ENCODE data around the gene EIF4A3. TPM values are rescaled to one million over a fixed set of nuclear protein-coding genes. Genes with fewer than 3 reads are reported as not detected.

EIF4A3 gene
- total RNA-seq, 4 donors from 2014 or later: 31.0 to 61.0 (median 39.8) TPM

DNA sequence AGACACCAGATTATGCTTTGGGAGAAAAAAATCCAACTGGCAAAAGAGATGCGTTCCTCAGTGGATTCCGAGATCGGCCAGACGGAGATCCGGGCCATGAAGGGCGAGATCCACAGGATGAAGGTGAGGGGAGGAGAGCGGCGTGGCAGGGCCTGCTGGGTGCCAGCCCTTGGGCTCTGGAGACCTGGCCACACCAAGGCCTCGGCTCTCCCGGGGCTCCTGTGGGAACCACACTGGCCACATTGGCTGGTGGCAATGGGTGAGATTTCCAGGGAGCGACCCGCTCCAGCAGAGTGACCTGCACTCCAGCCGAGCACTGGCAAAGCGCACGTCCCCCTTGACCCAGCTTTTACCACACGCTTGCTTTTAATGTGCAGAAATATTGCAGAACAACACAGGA is 57.2 kb downstream of the EIF4A3 start:
- H3K36me3 ChIP-seq: peaks cover 0 to 17% (median 4%) of the 10 kb centered on the region in 4 donors
- no peak for DNase-seq (ENCODE audit: extremely low spot score)
- WGBS: over 99% methylated on average over 14 of the region's 16 CpGs
- no peaks in the 10 kb centered on the region for H3K4me1 ChIP-seq
- no peaks in the 10 kb centered on the region for H3K9me3 ChIP-seq
- intact Hi-C loops (cut with DNase I): no loop called here
- H3K4me3 ChIP-seq: no peak overlapping the region
- no peak overlapping the region for H3K27ac ChIP-seq (replicated peaks in 1 of 4)
- no peaks in the 10 kb centered on the region for H3K27me3 ChIP-seq
- TF ChIP-seq EP300 (IDR thresholded peaks at IDR 0.05) (no peak), CTCF (IDR thresholded peaks at IDR 0.05) (no peak), POLR2A (IDR thresholded peaks at IDR 0.05; ENCODE audit: low read depth) (no peak), POLR2AphosphoS5 (IDR thresholded peaks at IDR 0.05) (no peak)

- H3K36me3 ChIP-seq: peaks cover 0 to 17% (median 4%) of the 10 kb centered on the region in 4 donors
- WGBS: 90% methylated on average over 29 of the region's 34 CpGs
- TF ChIP-seq POLR2A (IDR thresholded peaks at IDR 0.05; ENCODE audit: low read depth) (no peak), POLR2AphosphoS5 (IDR thresholded peaks at IDR 0.05) (no peak), EP300 (IDR thresholded peaks at IDR 0.05) (no peak), CTCF (IDR thresholded peaks at IDR 0.05) (no peak)
- H3K9me3 ChIP-seq: no peaks in the 10 kb centered on the region
- no peaks in the 10 kb centered on the region for H3K27me3 ChIP-seq
- H3K4me3 ChIP-seq: no peak overlapping the region
- H3K27ac ChIP-seq (replicated peaks in 1 of 4): no peak overlapping the region
- intact Hi-C loops (cut with DNase I): no loop called here
- H3K4me1 ChIP-seq: peaks cover 3 to 5% (median 5%) of the 10 kb centered on the region in 4 donors
- no peak for DNase-seq (ENCODE audit: extremely low spot score)
These were observed 59.3 kb downstream of the EIF4A3 start for GRCh38 chr17:80087346-80088265.

- no peaks in the 10 kb centered on the region for H3K9me3 ChIP-seq
- TF ChIP-seq CTCF (IDR thresholded peaks at IDR 0.05): no peak
- no peak for TF ChIP-seq POLR2AphosphoS5 (IDR thresholded peaks at IDR 0.05)
- no peak for TF ChIP-seq EP300 (IDR thresholded peaks at IDR 0.05)
- peaks cover 0 to 21% (median 4%) of the 10 kb centered on the region in 4 donors for H3K36me3 ChIP-seq
- WGBS: 90% methylated on average over 5 of the region's 11 CpGs
- H3K27ac ChIP-seq (replicated peaks in 1 of 4): no peak overlapping the region
- intact Hi-C loops (cut with DNase I): no loop called here
- no peak overlapping the region for H3K4me3 ChIP-seq
- no peak for DNase-seq (ENCODE audit: extremely low spot score)
- peaks cover 6 to 10% (median 8%) of the 10 kb centered on the region in 4 donors for H3K4me1 ChIP-seq
- no peaks in the 10 kb centered on the region for H3K27me3 ChIP-seq
These were observed 60.3 kb downstream of the EIF4A3 start for GRCh38 chr17:80086616-80087015.

DNA sequence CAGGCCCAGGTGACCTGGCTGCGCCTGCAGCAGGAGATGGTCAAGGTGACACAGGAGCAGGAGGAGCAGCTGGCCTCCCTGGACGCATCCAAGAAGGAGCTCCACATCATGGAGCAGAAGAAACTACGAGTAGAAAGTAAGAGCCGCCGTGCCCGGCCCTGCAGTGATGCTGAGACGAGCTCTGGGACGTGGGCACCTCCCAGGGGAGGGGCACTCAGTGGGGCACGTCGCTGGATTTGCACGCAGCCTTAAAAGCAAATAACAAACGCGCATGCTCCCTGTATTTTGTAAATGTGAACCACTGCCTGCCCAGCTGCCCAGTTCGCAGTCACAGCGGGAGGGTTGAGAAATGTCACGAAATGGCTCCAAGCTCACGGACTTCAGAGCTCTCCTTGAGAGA is 60.8 kb downstream of the EIF4A3 start:
- DNase-seq (ENCODE audit: extremely low spot score): no peak
- TF ChIP-seq CTCF (IDR thresholded peaks at IDR 0.05): no peak
- TF ChIP-seq POLR2AphosphoS5 (IDR thresholded peaks at IDR 0.05): no peak
- no peak for TF ChIP-seq EP300 (IDR thresholded peaks at IDR 0.05)
- no peak for TF ChIP-seq POLR2A (IDR thresholded peaks at IDR 0.05; ENCODE audit: low read depth)
- Histone ChIP-seq H3K27me3 (no peaks in the 10 kb centered on the region), H3K27ac (replicated peaks in 1 of 4) (no peak overlapping the region), H3K36me3 (peaks cover 0 to 23% (median 4%) of the 10 kb centered on the region in 4 donors), H3K9me3 (no peaks in the 10 kb centered on the region), H3K4me1 (peaks cover 6 to 10% (median 8%) of the 10 kb centered on the region in 4 donors), H3K4me3 (no peak overlapping the region)
- 93% methylated on average over 17 of the region's 17 CpGs for WGBS
- intact Hi-C loops (cut with DNase I): no loop called here

All from esophagus muscularis mucosa (tissue), 4 donors.